Measurements from ENCODE around the gene SLC6A2. TPM values are rescaled to one million over a fixed set of nuclear protein-coding genes. Genes with fewer than 3 reads are reported as not detected.

SLC6A2 gene
- total RNA-seq, 2 experiments from 2014 or later = not detected

GRCh38 chr16:55706739-55707384, 51.1 kb downstream of the SLC6A2 start:
- DNase-seq = no peak
- ChIA-PET CTCF (interaction anchor here (0.6 to 12.9 kb wide), 2 partner anchors 9 to 240 kb away, joined by 3 to 238 read pairs; no protein-coding TSS in a partner anchor), POLR2A (no interaction called here)
- no peaks in the 10 kb centered on the region for H3K9me3 Mint-ChIP-seq
- no peaks in the 10 kb centered on the region for H3K36me3 Mint-ChIP-seq
- intact Hi-C loops (cut with micrococcal nuclease) = no loop called here
- no peak overlapping the region for H3K4me3 Mint-ChIP-seq
- H3K4me1 Mint-ChIP-seq (ENCODE audit: low read depth) = peaks cover 1% of the 10 kb centered on the region
- peaks cover 11% of the 10 kb centered on the region for H3K27me3 Mint-ChIP-seq
- H3K27ac Mint-ChIP-seq = no peak overlapping the region

GRCh38 chr16:55709801-55710200, 54.0 kb downstream of the SLC6A2 start:
- H3K4me1 Mint-ChIP-seq (ENCODE audit: low read depth) = no peaks in the 10 kb centered on the region
- CTCF ChIA-PET = interaction anchor here (1.0 to 12.9 kb wide), 2 partner anchors 132 to 243 kb away, joined by 5 to 238 read pairs; no protein-coding TSS in a partner anchor
- intact Hi-C loops (cut with micrococcal nuclease) = no loop called here
- no peaks in the 10 kb centered on the region for H3K9me3 Mint-ChIP-seq
- no peak for DNase-seq
- no peaks in the 10 kb centered on the region for H3K36me3 Mint-ChIP-seq
- H3K27me3 Mint-ChIP-seq = peaks cover 14% of the 10 kb centered on the region
- POLR2A ChIA-PET = no interaction called here
- no peak overlapping the region for H3K4me3 Mint-ChIP-seq
- no peak overlapping the region for H3K27ac Mint-ChIP-seq

GRCh38 chr16:55710466-55710865, 54.7 kb downstream of the SLC6A2 start:
- intact Hi-C loops (cut with micrococcal nuclease) = no loop called here
- Mint-ChIP-seq H3K4me3 (no peak overlapping the region), H3K27me3 (peaks cover 14% of the 10 kb centered on the region), H3K4me1 (ENCODE audit: low read depth) (no peaks in the 10 kb centered on the region), H3K27ac (no peak overlapping the region), H3K9me3 (no peaks in the 10 kb centered on the region), H3K36me3 (no peaks in the 10 kb centered on the region)
- ChIA-PET POLR2A (no interaction called here), CTCF (interaction anchor here (1.3 kb wide), 1 partner anchor 132 kb away, joined by 3 read pairs; no protein-coding TSS in a partner anchor)
- no peak for DNase-seq

DNA sequence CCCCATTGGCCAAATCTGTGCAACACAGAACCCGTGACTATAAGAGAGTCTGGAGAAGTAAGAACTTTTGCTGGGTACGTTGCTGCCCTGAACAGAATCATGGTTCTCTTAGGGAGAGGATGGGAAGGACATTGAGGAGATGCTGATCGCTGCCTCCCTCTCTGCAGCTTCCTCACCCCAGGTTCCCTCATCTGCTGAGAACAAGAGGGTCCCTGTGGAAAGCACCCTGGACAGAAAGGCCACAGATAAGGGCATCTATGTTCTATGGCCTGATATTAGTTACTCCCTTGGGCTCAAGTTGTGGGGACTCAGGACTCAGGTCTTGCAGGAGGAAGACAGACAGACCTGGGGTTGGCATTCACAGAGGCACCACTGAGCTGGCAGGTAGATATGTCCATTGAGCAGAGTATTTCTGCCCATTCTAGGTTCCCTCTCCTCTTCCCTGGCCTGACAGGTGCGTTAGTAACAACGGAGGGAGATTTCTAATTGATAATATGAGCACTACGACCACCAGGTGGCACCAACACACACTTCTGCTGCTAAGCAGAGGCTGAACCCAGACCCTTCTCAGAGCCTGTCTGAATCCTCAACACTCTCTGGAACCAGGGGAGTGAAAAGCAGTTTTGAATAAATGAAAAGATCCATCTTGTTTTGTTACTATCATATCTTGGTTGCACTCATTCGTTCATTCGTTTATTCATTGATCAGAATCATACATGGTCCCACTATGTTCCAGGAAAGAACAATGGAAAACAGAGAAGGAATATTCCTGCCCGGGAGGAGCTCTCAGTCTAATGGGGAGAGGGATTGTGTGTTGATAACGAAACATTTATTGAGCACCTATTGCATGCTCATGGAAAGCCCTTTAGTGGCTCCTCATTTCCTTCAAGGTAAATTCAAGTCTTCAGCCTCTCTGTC, 56.4 kb downstream of the SLC6A2 start:
- H3K4me3 Mint-ChIP-seq = no peak overlapping the region
- CTCF ChIA-PET = interaction anchor here (0.7 to 4.1 kb wide), 8 partner anchors 8 to 247 kb away, joined by 3 to 32 read pairs (median 6); no protein-coding TSS in a partner anchor

GRCh38 chr16:55713103-55713502, 57.3 kb downstream of the SLC6A2 start:
- intact Hi-C loops (cut with micrococcal nuclease) = no loop called here
- Mint-ChIP-seq H3K36me3 (no peaks in the 10 kb centered on the region), H3K9me3 (no peaks in the 10 kb centered on the region), H3K4me1 (ENCODE audit: low read depth) (no peaks in the 10 kb centered on the region), H3K4me3 (no peak overlapping the region), H3K27ac (no peak overlapping the region), H3K27me3 (peaks cover 17% of the 10 kb centered on the region)
- DNase-seq = no peak
- CTCF ChIA-PET = interaction anchor here (0.7 to 4.1 kb wide), 7 partner anchors 9 to 248 kb away, joined by 3 to 32 read pairs (median 6); no protein-coding TSS in a partner anchor
- POLR2A ChIA-PET = no interaction called here

More for the DNA sequence above, 56.4 kb downstream of the SLC6A2 start:
- intact Hi-C loops (cut with micrococcal nuclease) = loop anchor here (1.0 kb wide), 2 partner anchors 131 to 606 kb away; no protein-coding TSS in a partner anchor
- DNase-seq = peak; percentile 65
- POLR2A ChIA-PET = no interaction called here
- no peaks in the 10 kb centered on the region for H3K36me3 Mint-ChIP-seq
- H3K4me1 Mint-ChIP-seq (ENCODE audit: low read depth) = no peaks in the 10 kb centered on the region
- peaks cover 15% of the 10 kb centered on the region for H3K27me3 Mint-ChIP-seq
- no peak overlapping the region for H3K27ac Mint-ChIP-seq
- no peaks in the 10 kb centered on the region for H3K9me3 Mint-ChIP-seq

DNA sequence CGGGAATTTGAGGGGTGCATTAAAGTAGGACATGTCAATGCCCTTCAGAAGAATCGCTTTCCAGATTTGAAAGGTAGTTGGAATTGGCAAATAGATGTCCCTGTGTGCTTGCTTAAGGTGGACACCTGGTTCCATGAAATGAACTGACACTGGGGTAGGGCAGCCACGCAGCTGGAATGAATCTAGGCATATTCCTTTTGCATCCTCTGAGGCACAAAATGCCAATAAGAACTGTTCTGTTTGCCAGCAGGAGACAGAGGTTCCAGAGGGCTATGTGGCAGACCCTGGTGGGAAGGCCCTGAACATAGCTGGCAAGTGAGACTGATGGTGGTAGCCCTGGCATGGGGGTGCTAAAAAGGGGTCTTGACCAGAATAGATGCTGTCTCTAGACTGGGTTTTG, 61.5 kb downstream of the SLC6A2 start:
- Mint-ChIP-seq H3K27me3 (peaks cover 22% of the 10 kb centered on the region), H3K9me3 (no peaks in the 10 kb centered on the region), H3K36me3 (no peaks in the 10 kb centered on the region), H3K27ac (no peak overlapping the region), H3K4me3 (no peak overlapping the region), H3K4me1 (ENCODE audit: low read depth) (no peaks in the 10 kb centered on the region)
- intact Hi-C loops (cut with micrococcal nuclease) = no loop called here
- ChIA-PET CTCF (no interaction called here), POLR2A (no interaction called here)
- no peak for DNase-seq

- POLR2A ChIA-PET = no interaction called here
- CTCF ChIA-PET = no interaction called here
- no peak overlapping the region for H3K27ac Mint-ChIP-seq
- H3K9me3 Mint-ChIP-seq = no peaks in the 10 kb centered on the region
- no peaks in the 10 kb centered on the region for H3K36me3 Mint-ChIP-seq
- no peak overlapping the region for H3K4me3 Mint-ChIP-seq
- no peak for DNase-seq
- H3K4me1 Mint-ChIP-seq (ENCODE audit: low read depth) = no peaks in the 10 kb centered on the region
- H3K27me3 Mint-ChIP-seq = peaks cover 9% of the 10 kb centered on the region
- intact Hi-C loops (cut with micrococcal nuclease) = no loop called here
These were observed 69.4 kb downstream of the SLC6A2 start for GRCh38 chr16:55725055-55725777.

- CTCF ChIA-PET = no interaction called here
These were observed 73.0 kb downstream of the SLC6A2 start for GRCh38 chr16:55728797-55729196.

GRCh38 chr16:55730115-55730514, 74.3 kb downstream of the SLC6A2 start:
- H3K9me3 Mint-ChIP-seq = no peaks in the 10 kb centered on the region
- CTCF ChIA-PET = no interaction called here
- no peak overlapping the region for H3K4me3 Mint-ChIP-seq
- H3K27ac Mint-ChIP-seq = no peak overlapping the region
- no peaks in the 10 kb centered on the region for H3K36me3 Mint-ChIP-seq
- peaks cover 5% of the 10 kb centered on the region for H3K27me3 Mint-ChIP-seq
- POLR2A ChIA-PET = no interaction called here
- H3K4me1 Mint-ChIP-seq (ENCODE audit: low read depth) = no peaks in the 10 kb centered on the region
- intact Hi-C loops (cut with micrococcal nuclease) = no loop called here
- no peak for DNase-seq

More at GRCh38 chr16:55728797-55729196, 73.0 kb downstream of the SLC6A2 start:
- H3K4me3 Mint-ChIP-seq = no peak overlapping the region
- DNase-seq = no peak
- no peak overlapping the region for H3K27ac Mint-ChIP-seq
- H3K9me3 Mint-ChIP-seq = no peaks in the 10 kb centered on the region
- no peaks in the 10 kb centered on the region for H3K36me3 Mint-ChIP-seq
- intact Hi-C loops (cut with micrococcal nuclease) = no loop called here
- POLR2A ChIA-PET = no interaction called here
- no peaks in the 10 kb centered on the region for H3K4me1 Mint-ChIP-seq (ENCODE audit: low read depth)
- H3K27me3 Mint-ChIP-seq = peaks cover 5% of the 10 kb centered on the region

GRCh38 chr16:55732496-55732895, 76.7 kb downstream of the SLC6A2 start:
- CTCF ChIA-PET = no interaction called here
- no peaks in the 10 kb centered on the region for H3K9me3 Mint-ChIP-seq
- no peak for DNase-seq
- intact Hi-C loops (cut with micrococcal nuclease) = no loop called here
- H3K27me3 Mint-ChIP-seq = peaks cover 11% of the 10 kb centered on the region
- no peaks in the 10 kb centered on the region for H3K36me3 Mint-ChIP-seq
- no peak overlapping the region for H3K27ac Mint-ChIP-seq
- POLR2A ChIA-PET = no interaction called here
- H3K4me3 Mint-ChIP-seq = no peak overlapping the region
- H3K4me1 Mint-ChIP-seq (ENCODE audit: low read depth) = no peaks in the 10 kb centered on the region

DNA sequence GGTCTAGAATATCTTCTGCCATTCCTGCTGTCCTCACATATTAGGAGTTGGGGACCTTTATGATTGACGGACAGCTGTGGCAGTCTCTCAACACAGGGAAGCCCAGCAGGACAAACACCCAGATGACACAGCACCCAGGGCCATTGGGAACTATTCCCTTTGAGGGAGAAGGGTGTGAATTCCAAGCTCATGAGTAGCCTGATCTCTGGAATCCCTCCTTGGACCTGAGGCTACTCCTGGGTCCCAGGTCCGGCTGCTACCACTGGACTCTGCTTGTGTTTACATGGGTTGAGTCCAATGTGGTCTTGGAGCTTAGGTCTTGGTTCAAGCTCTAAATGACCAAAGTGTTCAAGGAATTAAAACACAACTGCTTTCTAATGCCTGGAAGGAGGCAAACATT, 78.9 kb downstream of the SLC6A2 start:
- DNase-seq = no peak
- no peaks in the 10 kb centered on the region for H3K4me1 Mint-ChIP-seq (ENCODE audit: low read depth)
- no peaks in the 10 kb centered on the region for H3K9me3 Mint-ChIP-seq
- ChIA-PET POLR2A (no interaction called here), CTCF (no interaction called here)
- H3K27ac Mint-ChIP-seq = no peak overlapping the region
- peaks cover 20% of the 10 kb centered on the region for H3K27me3 Mint-ChIP-seq
- intact Hi-C loops (cut with micrococcal nuclease) = no loop called here
- no peaks in the 10 kb centered on the region for H3K36me3 Mint-ChIP-seq
- no peak overlapping the region for H3K4me3 Mint-ChIP-seq

GRCh38 chr16:55735120-55735781, 79.5 kb downstream of the SLC6A2 start:
- Mint-ChIP-seq H3K36me3 (no peaks in the 10 kb centered on the region), H3K4me1 (ENCODE audit: low read depth) (no peaks in the 10 kb centered on the region), H3K9me3 (no peaks in the 10 kb centered on the region), H3K4me3 (no peak overlapping the region), H3K27ac (no peak overlapping the region), H3K27me3 (peaks cover 18% of the 10 kb centered on the region)
- ChIA-PET POLR2A (no interaction called here), CTCF (no interaction called here)
- intact Hi-C loops (cut with micrococcal nuclease) = no loop called here
- no peak for DNase-seq
